ENCODE data around the gene CD247. TPM values are rescaled to one million over a fixed set of nuclear protein-coding genes. Genes with fewer than 3 reads are reported as not detected.

Gene CD247
- total and polyA plus RNA-seq, 2 of the 4 experiments (the other 2 are of a cell fraction): not detected

DNA sequence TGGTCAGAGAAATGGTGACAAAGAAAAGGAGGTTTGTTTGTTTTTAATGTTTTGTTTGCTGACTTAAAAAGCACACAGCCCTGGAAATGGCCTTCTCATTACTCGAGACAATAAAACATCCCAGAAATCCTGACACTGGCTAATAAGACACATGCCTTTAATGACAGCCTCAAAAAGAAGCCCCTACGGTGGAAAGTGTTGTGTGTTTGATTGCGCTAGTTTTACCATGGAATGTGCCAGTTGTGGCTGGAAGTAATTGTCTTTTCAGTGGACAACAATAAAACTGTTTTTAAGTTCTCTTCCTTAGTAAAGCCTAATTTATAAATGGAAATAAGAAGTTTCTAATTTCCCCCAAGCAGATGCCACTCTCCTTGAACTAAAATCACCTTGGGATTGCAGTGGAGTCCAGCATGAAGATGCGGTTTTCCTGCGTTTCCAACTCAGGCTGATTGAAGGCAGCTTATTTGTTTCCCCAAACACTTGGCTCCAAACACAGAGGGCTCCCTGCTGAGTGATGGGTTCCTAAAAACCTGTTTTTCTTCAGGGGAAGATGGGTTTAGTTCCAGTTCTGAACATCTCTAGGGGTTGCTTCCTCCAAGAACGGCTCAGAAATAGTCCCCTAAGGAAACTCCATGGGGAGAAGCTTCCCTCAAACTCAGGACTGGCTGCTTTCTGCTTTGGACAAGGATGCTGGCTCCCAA, 54.3 kb downstream of the CD247 start:
- no peak for ATAC-seq (ENCODE audit: low read depth)
- dilution Hi-C loops (cut with HindIII; ENCODE audit: low sequenced_read_pairs, unreplicated experiment): no loop called here
- Histone ChIP-seq H3K18ac (ENCODE audit: low read depth, low read length) (no peak overlapping the region), H4K8ac (ENCODE audit: low read depth in 2 of 2, low read length in 2 of 2) (no peak overlapping the region), H3K4ac (ENCODE audit: low read depth, low read length) (no peak overlapping the region), H3K56ac (ENCODE audit: extremely low read depth, insufficient read depth, low read length) (no peak overlapping the region), H3K4me2 (ENCODE audit: low read depth, low read length) (no peak overlapping the region), H3K79me1 (ENCODE audit: low read depth in 1 of 2, low read length in 2 of 2) (no peaks in the 10 kb centered on the region), H4K91ac (ENCODE audit: insufficient read depth, low read depth, low read length) (no peak overlapping the region), H2AK5ac (ENCODE audit: low read depth, low read length) (no peak overlapping the region), H3K36me3 (ENCODE audit: control insufficient read depth, insufficient read depth, low read length) (no peaks in the 10 kb centered on the region), H2BK15ac (ENCODE audit: low read depth, low read length) (no peak overlapping the region), H3K27me3 (ENCODE audit: control insufficient read depth, insufficient read depth, low read length) (peaks cover 31% of the 10 kb centered on the region), H4K20me1 (ENCODE audit: insufficient read depth, low read length) (no peaks in the 10 kb centered on the region), H3K23ac (ENCODE audit: low read depth, low read length) (no peak overlapping the region), H3K4me1 (ENCODE audit: control insufficient read depth, insufficient read depth, low read length) (no peaks in the 10 kb centered on the region; the same call in 1 of the 2 replicates), H2BK120ac (ENCODE audit: low read depth, low read length) (no peak overlapping the region), H3K14ac (replicated peaks; ENCODE audit: low read depth, low read length) (no peak overlapping the region), H4K5ac (ENCODE audit: low read depth, low read length) (no peak overlapping the region), H3K9me1 (ENCODE audit: insufficient read depth, low read length) (no peaks in the 10 kb centered on the region), H2AK9ac (replicated peaks; ENCODE audit: low read depth, low read length, poor library complexity) (no peak overlapping the region), H2BK5ac (ENCODE audit: low read depth, low read length, poor library complexity, severe bottlenecking) (no peak overlapping the region), H3K27ac (ENCODE audit: insufficient read depth, low read length) (no peak overlapping the region), H3K4me3 (ENCODE audit: insufficient read depth, low read depth, low read length) (no peak overlapping the region), H2AFZ (replicated peaks; ENCODE audit: low read length, poor library complexity) (no peak overlapping the region), H3K9ac (ENCODE audit: low read depth, low read length) (no peak overlapping the region), H2BK20ac (ENCODE audit: low read depth, low read length) (no peak overlapping the region), H3K9me3 (ENCODE audit: control insufficient read depth, insufficient read depth, low read length) (no peaks in the 10 kb centered on the region)
- intact Hi-C loops (cut with micrococcal nuclease): no loop called here
- POLR2A ChIA-PET (ENCODE audit: unreplicated experiment): no interaction called here
- TF ChIP-seq, protein P1, sequence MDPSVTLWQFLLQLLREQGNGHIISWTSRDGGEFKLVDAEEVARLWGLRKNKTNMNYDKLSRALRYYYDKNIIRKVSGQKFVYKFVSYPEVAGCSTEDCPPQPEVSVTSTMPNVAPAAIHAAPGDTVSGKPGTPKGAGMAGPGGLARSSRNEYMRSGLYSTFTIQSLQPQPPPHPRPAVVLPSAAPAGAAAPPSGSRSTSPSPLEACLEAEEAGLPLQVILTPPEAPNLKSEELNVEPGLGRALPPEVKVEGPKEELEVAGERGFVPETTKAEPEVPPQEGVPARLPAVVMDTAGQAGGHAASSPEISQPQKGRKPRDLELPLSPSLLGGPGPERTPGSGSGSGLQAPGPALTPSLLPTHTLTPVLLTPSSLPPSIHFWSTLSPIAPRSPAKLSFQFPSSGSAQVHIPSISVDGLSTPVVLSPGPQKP (IDR thresholded peaks at IDR 0.05; ENCODE audit: borderline replicate concordance, low read depth, low read length): no peak
- TF ChIP-seq RAD21 (IDR thresholded peaks at IDR 0.05; ENCODE audit: low read length) (no peak), USF2 (IDR thresholded peaks at IDR 0.05; ENCODE audit: low read depth, low read length) (no peak), MAZ (IDR thresholded peaks at IDR 0.05; ENCODE audit: borderline replicate concordance, low read depth, low read length) (no peak), CEBPB (IDR thresholded peaks at IDR 0.05; ENCODE audit: low read depth, low read length) (no peak), MAFK (IDR thresholded peaks at IDR 0.05; ENCODE audit: low read depth, low read length) (no peak), CHD1 (IDR thresholded peaks at IDR 0.05; ENCODE audit: low read depth, low read length) (no peak), FOS (IDR thresholded peaks at IDR 0.05; ENCODE audit: low read depth, low read length) (no peak), SMC3 (IDR thresholded peaks at IDR 0.05; ENCODE audit: low read depth, low read length) (no peak), BHLHE40 (IDR thresholded peaks at IDR 0.05; ENCODE audit: low read depth, low read length) (no peak), NFE2L2 (IDR thresholded peaks at IDR 0.05; ENCODE audit: low read depth, low read length) (no peak), RCOR1 (IDR thresholded peaks at IDR 0.05; ENCODE audit: insufficient replicate concordance, low read length) (no peak)
- TF ChIP-seq, protein P2, sequence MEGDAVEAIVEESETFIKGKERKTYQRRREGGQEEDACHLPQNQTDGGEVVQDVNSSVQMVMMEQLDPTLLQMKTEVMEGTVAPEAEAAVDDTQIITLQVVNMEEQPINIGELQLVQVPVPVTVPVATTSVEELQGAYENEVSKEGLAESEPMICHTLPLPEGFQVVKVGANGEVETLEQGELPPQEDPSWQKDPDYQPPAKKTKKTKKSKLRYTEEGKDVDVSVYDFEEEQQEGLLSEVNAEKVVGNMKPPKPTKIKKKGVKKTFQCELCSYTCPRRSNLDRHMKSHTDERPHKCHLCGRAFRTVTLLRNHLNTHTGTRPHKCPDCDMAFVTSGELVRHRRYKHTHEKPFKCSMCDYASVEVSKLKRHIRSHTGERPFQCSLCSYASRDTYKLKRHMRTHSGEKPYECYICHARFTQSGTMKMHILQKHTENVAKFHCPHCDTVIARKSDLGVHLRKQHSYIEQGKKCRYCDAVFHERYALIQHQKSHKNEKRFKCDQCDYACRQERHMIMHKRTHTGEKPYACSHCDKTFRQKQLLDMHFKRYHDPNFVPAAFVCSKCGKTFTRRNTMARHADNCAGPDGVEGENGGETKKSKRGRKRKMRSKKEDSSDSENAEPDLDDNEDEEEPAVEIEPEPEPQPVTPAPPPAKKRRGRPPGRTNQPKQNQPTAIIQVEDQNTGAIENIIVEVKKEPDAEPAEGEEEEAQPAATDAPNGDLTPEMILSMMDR (conservative IDR thresholded peaks at IDR 0.05; ENCODE audit: low read depth, low read length): no peak
- in situ Hi-C loops (cut with MboI; ENCODE audit: low sequenced_read_pairs): no loop called here
- BruUV-seq (replicated peaks): no TSS peak
- CTCF ChIA-PET: no interaction called here
- DNase-seq: no peak
- no CpG with 5 or more reads among the region's 6 CpGs for WGBS, 2 experiments (ENCODE audit: extremely low coverage in 2 of 2, insufficient read length in 1 of 2)
